WTC11 (cell line): ENCODE data around the gene NTN5.

Source experiments
- ATF1 ChIP-seq: sonication (generic); formaldehyde crosslinking; IDR thresholded peaks from 2 replicates; pipeline ENCODE4 v1.8.1; 2023; ENCODE audit warnings: mild to moderate bottlenecking, moderate library complexity, missing genetic modification reagents
- CTCF ChIP-seq: fragments of 200-600 bp; IDR thresholded peaks from 2 replicates; pipeline ENCODE4 v1.8.0; 2022; ENCODE audit warnings: antibody characterized with exemption
- ETV6 ChIP-seq: sonication (generic); formaldehyde crosslinking; IDR thresholded peaks from 2 replicates; pipeline ENCODE4 v1.8.1; 2022; ENCODE audit warnings: mild to moderate bottlenecking, missing genetic modification reagents
- FOXP4 ChIP-seq: sonication (generic); formaldehyde crosslinking; IDR thresholded peaks from 2 replicates; pipeline ENCODE4 v1.8.0; 2022; ENCODE audit warnings: mild to moderate bottlenecking, missing genetic modification reagents
- GTF2I ChIP-seq: fragments of 250-450 bp; sonication (Bioruptor Pico); conservative IDR thresholded peaks from 2 replicates; pipeline ENCODE4 v1.4.0; 2021; ENCODE audit warnings: mild to moderate bottlenecking
- HMGA2 ChIP-seq: fragments of 250-450 bp; sonication (Bioruptor Pico); IDR thresholded peaks from 2 replicates; pipeline ENCODE4 v1.4.0; 2021; ENCODE audit warnings: mild to moderate bottlenecking, moderate library complexity
- NR3C1 ChIP-seq: sonication (generic); formaldehyde crosslinking; conservative IDR thresholded peaks from 2 replicates; pipeline ENCODE4 v1.8.1; 2023; ENCODE audit warnings: low read depth, mild to moderate bottlenecking, missing genetic modification reagents
- TF ChIP-seq, protein P1 (sequence below): fragments of 250-450 bp; sonication (Bioruptor Pico); IDR thresholded peaks from 2 replicates; pipeline ENCODE4 v1.9.0; 2021; ENCODE audit warnings: mild to moderate bottlenecking

GRCh38 chr19:48617146-48617937 is 55.5 kb downstream of the NTN5 start:
- TF ChIP-seq, protein P1, sequence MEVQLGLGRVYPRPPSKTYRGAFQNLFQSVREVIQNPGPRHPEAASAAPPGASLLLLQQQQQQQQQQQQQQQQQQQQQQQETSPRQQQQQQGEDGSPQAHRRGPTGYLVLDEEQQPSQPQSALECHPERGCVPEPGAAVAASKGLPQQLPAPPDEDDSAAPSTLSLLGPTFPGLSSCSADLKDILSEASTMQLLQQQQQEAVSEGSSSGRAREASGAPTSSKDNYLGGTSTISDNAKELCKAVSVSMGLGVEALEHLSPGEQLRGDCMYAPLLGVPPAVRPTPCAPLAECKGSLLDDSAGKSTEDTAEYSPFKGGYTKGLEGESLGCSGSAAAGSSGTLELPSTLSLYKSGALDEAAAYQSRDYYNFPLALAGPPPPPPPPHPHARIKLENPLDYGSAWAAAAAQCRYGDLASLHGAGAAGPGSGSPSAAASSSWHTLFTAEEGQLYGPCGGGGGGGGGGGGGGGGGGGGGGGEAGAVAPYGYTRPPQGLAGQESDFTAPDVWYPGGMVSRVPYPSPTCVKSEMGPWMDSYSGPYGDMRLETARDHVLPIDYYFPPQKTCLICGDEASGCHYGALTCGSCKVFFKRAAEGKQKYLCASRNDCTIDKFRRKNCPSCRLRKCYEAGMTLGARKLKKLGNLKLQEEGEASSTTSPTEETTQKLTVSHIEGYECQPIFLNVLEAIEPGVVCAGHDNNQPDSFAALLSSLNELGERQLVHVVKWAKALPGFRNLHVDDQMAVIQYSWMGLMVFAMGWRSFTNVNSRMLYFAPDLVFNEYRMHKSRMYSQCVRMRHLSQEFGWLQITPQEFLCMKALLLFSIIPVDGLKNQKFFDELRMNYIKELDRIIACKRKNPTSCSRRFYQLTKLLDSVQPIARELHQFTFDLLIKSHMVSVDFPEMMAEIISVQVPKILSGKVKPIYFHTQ (CRISPR knock-in tag): no peak
- no peak for TF ChIP-seq ETV6 (CRISPR knock-in tag)
- no peak for TF ChIP-seq CTCF
- no peak for TF ChIP-seq HMGA2 (CRISPR knock-in tag)
- no peak for TF ChIP-seq NR3C1 (CRISPR knock-in tag)
- no peak for TF ChIP-seq FOXP4
- no peak for TF ChIP-seq ATF1 (CRISPR knock-in tag)
- TF ChIP-seq GTF2I (CRISPR knock-in tag): no peak
